HG03439 (cell line): ENCODE data around the gene C14orf93.

Experiments
- ATAC-seq: cut with Tn5 transposase; IDR thresholded peaks from one replicate; pipeline ENCODE4 v1.9.1; 2021; ENCODE audit warnings: mild to moderate bottlenecking, moderate library complexity; ENCODE audit not compliant: unreplicated experiment

The C14orf93 gene

GRCh38 chr14:23045419-23046357, 35.7 kb upstream of the C14orf93 start:
- ATAC-seq = no peak

GRCh38 chr14:23044840-23045239, 34.9 kb upstream of the C14orf93 start:
- no peak for ATAC-seq

GRCh38 chr14:23043754-23044153, 33.8 kb upstream of the C14orf93 start:
- no peak for ATAC-seq

GRCh38 chr14:23043145-23043544, 33.2 kb upstream of the C14orf93 start:
- ATAC-seq = no peak

GRCh38 chr14:23042162-23042965, 32.4 kb upstream of the C14orf93 start, which contains the start of gene PSMB11:
Gene PSMB11 (plus strand): TSS chr14:23042212. CDS start chr14:23042226, 14 bp downstream.
- ATAC-seq = no peak

- ATAC-seq = no peak
Measured at GRCh38 chr14:23041729-23042128, 31.8 kb upstream of the C14orf93 start.

GRCh38 chr14:23040100-23040499, 30.2 kb upstream of the C14orf93 start:
- no peak for ATAC-seq

- ATAC-seq = no peak
Measured at GRCh38 chr14:23035303-23036144, 25.6 kb upstream of the C14orf93 start.

GRCh38 chr14:23034498-23035302, 24.8 kb upstream of the C14orf93 start, which contains the start of gene PSMB5:
Gene PSMB5 (minus strand): TSS chr14:23034900. CDS start chr14:23034881, 19 bp downstream.
- ATAC-seq = peak; percentile 94

GRCh38 chr14:23033801-23034497, 24.0 kb upstream of the C14orf93 start:
- ATAC-seq = no peak

- no peak for ATAC-seq
Measured at GRCh38 chr14:23033251-23033727, 23.3 kb upstream of the C14orf93 start.

GRCh38 chr14:23030936-23031335, 21.0 kb upstream of the C14orf93 start:
- no peak for ATAC-seq

- no peak for ATAC-seq
Measured at GRCh38 chr14:23028799-23029198, 18.9 kb upstream of the C14orf93 start.

- ATAC-seq = no peak
Measured at GRCh38 chr14:23025151-23025814, 15.3 kb upstream of the C14orf93 start.

GRCh38 chr14:23024612-23025075, 14.7 kb upstream of the C14orf93 start:
- ATAC-seq = no peak

- ATAC-seq = no peak
Measured at GRCh38 chr14:23023795-23024152, 13.8 kb upstream of the C14orf93 start.

- ATAC-seq = no peak
Measured at GRCh38 chr14:23023022-23023794, 13.3 kb upstream of the C14orf93 start.
